Stimulated activated naive B cell treated with anti-CD40 and anti-IgM and Interleukin-4, amounts not matched to agents 10 μg/mL and 1 μg/mL and 100 μg/mL, for 72 hours (primary cell): ENCODE measurements around the gene AZGP1.
A peak's percentile ranks its signal among the peaks of the same experiment; 100 is the strongest.

Source experiments
- ATAC-seq, 2 donors: fragments of 150-1000 bp; cut with Tn5 transposase; replicated peaks; 2 replicates each; pipeline ENCODE4 v1.10.0; 2021; ENCODE audit warnings: moderate library complexity in 1 of 2
- DNase-seq: peaks from one replicate; pipeline ENCODE4 v3.0.0; 2021
- H3K27ac Mint-ChIP-seq: one replicate; pipeline ENCODE4 v1.8.0; 2022; ENCODE audit warnings: mild to moderate bottlenecking, mixed read lengths
- H3K27me3 Mint-ChIP-seq, 2 donors: one replicate each; pipeline ENCODE4 v1.8.0; 2022; ENCODE audit warnings: mixed read lengths in 2 of 2
- H3K36me3 Mint-ChIP-seq, 2 donors: one replicate each; pipeline ENCODE4 v1.8.0; 2022; ENCODE audit warnings: mixed read lengths in 2 of 2, mild to moderate bottlenecking in 1 of 2
- H3K4me1 Mint-ChIP-seq, 2 donors: one replicate each; pipeline ENCODE4 v1.8.0; 2022; ENCODE audit warnings: mixed read lengths in 2 of 2, mild to moderate bottlenecking in 1 of 2
- H3K4me3 Mint-ChIP-seq, 2 donors: one replicate each; pipeline ENCODE4 v1.8.0; 2022; ENCODE audit warnings: mild to moderate bottlenecking in 2 of 2, mixed read lengths in 2 of 2, moderate library complexity in 1 of 2
- H3K9me3 Mint-ChIP-seq, 2 donors: one replicate each; pipeline ENCODE4 v1.8.0; 2022; ENCODE audit warnings: mixed read lengths in 2 of 2, mild to moderate bottlenecking in 1 of 2

Gene AZGP1

GRCh38 chr7:99923200-99923599 is 52.6 kb downstream of the AZGP1 start:
- peaks cover 6 to 9% of the 10 kb centered on the region in 2 donors for H3K4me1 Mint-ChIP-seq
- H3K27me3 Mint-ChIP-seq: peaks cover 23% of the 10 kb centered on the region in 2 donors
- DNase-seq: no peak
- ATAC-seq: no peak
- H3K9me3 Mint-ChIP-seq: no peaks in the 10 kb centered on the region
- H3K27ac Mint-ChIP-seq: no peak overlapping the region
- H3K36me3 Mint-ChIP-seq: peaks cover 23 to 27% of the 10 kb centered on the region in 2 donors
- H3K4me3 Mint-ChIP-seq: no peak overlapping the region

GRCh38 chr7:99920149-99920548 is 55.7 kb downstream of the AZGP1 start:
- Mint-ChIP-seq H3K9me3 (no peaks in the 10 kb centered on the region), H3K27ac (peak overlapping the region; percentile 98), H3K36me3 (peaks cover 36 to 42% of the 10 kb centered on the region in 2 donors), H3K27me3 (no peaks in the 10 kb centered on the region), H3K4me3 (peak overlapping the region; percentile 96), H3K4me1 (peaks cover 25 to 34% of the 10 kb centered on the region in 2 donors)
- no peak for DNase-seq
- no peak for ATAC-seq

DNA sequence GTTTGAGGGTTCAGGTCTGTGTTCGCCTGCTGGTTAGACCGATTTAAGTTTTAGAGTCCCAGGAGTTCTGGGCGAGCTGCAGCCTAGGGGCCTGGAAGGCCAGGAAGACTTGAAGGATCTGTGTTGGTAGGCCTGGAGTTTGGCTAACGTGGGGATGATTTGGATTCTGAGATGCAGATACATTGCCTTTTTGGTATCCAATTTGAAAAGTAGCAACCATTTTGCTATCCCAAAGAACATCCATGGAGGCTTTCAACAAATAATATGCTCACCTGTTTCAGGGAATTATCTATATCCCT is 56.1 kb downstream of the AZGP1 start:
- H3K27ac Mint-ChIP-seq: peak overlapping the region; percentile 98
- no peaks in the 10 kb centered on the region for H3K27me3 Mint-ChIP-seq
- DNase-seq (no peak), ATAC-seq (no peak)
- H3K4me3 Mint-ChIP-seq: peak overlapping the region; percentile 96
- H3K4me1 Mint-ChIP-seq: peaks cover 26 to 38% of the 10 kb centered on the region in 2 donors
- no peaks in the 10 kb centered on the region for H3K9me3 Mint-ChIP-seq
- H3K36me3 Mint-ChIP-seq: peaks cover 36 to 45% of the 10 kb centered on the region in 2 donors

DNA sequence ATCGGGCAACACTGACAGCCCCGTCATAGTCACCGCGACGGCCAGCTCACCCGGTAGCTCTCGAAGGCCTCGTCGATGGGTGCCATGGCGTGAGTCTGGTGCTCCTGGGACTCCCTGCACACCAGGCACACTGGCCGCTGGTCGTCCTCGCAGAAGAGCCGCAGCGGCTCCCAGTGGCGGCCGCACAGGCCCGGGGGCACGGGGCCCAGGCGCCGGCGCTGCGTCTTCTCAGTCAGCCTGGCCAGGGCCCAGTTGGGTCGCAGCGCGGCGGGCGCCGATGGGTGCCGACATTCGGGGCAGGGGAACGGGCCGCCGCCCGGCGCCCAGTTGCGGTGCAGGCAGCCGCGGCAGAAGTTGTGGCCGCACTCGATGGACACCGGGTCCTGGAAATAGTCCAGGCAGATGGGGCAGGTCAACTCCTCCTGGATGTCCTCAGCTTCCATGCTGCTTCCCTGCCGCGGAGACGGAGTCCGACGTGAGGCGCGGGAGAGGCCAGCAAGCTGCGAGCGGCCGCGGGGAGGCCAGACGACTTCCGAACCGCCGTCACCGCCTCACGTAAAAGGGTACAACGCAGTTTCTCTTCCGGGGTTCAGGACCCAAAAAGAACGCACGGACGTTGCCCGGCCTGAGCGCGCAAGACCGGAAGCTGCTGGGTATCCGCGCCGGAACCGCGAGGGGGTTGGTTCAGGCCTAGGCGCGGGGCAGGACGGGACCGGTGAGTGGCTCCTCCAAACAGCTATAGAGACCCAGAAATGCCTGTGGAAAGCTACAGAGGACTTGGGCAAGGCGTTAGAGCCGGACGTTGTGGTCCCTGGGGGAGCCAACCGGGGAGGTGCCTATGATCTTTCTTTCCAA is 56.6 kb downstream of the AZGP1 start, which contains the start of gene TRIM4:
Gene TRIM4 (minus strand): TSS at position 572 of the 855 bp plus-strand sequence. CDS start 129 bp downstream, at position 443.
- peaks cover 30 to 44% of the 10 kb centered on the region in 2 donors for H3K4me1 Mint-ChIP-seq
- peak; percentile 91 for DNase-seq

More for the DNA sequence above, 56.6 kb downstream of the AZGP1 start, which contains the start of gene TRIM4:
- H3K4me3 Mint-ChIP-seq: peak within 1 kb of the TSS; percentile 96
- no peaks in the 10 kb centered on the region for H3K27me3 Mint-ChIP-seq
- peaks cover 36 to 49% of the 10 kb centered on the region in 2 donors for H3K36me3 Mint-ChIP-seq
- no peaks in the 10 kb centered on the region for H3K9me3 Mint-ChIP-seq
- peak; percentile 99 for ATAC-seq
- peak within 1 kb of the TSS; percentile 98 for H3K27ac Mint-ChIP-seq
